ENCODE measurements around the gene PTPRU. TPM values are rescaled to one million over a fixed set of nuclear protein-coding genes. Genes with fewer than 3 reads are reported as not detected.

The PTPRU gene
- total RNA-seq, 1 experiment from 2014 or later: 45.5 TPM

DNA sequence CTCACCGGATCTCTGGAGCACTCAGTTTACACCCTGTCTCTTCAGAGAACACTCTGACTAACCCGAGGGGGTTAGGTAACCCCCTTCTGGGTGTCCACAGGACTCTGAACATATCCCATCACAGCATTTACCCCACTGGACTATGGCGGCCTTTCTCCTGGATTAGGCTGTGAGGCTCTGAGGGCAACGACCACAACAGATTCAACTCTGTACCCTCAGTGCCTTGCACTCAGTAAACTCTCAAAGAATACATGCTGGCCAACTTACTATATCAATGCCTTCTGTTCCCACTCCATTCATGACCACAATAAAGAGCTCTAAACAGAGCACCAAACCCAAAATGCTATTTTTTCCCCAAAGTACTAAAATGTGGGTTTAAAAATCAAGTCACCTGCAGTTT is 11.0 kb upstream of the PTPRU start:
- Histone ChIP-seq H2BK12ac (ENCODE audit: insufficient read length, low read depth, low read length) (no peak overlapping the region), H3T11ph (ENCODE audit: low read length) (no peak overlapping the region), H4K91ac (ENCODE audit: insufficient read length, low read depth, low read length) (no peak overlapping the region), H4K8ac (replicated peaks; ENCODE audit: insufficient read length, low read depth, low read length) (no peak overlapping the region), H3K23me2 (ENCODE audit: insufficient read length, low read depth, low read length, poor library complexity, severe bottlenecking) (no peaks in the 10 kb centered on the region), H3K27ac (ENCODE audit: insufficient read length, low read depth, low read length) (no peak overlapping the region), H3K4ac (ENCODE audit: low read depth, low read length) (no peak overlapping the region), H2BK5ac (ENCODE audit: insufficient read length, low read length) (no peak overlapping the region), H3K4me1 (ENCODE audit: insufficient read depth, low read length) (peaks cover 5% of the 10 kb centered on the region; the same call in 1 of the 2 replicates), H2BK20ac (ENCODE audit: low read depth, low read length, poor library complexity, severe bottlenecking) (no peak overlapping the region), H2BK120ac (ENCODE audit: low read depth, low read length, poor library complexity, severe bottlenecking) (no peak overlapping the region), H3K23ac (ENCODE audit: insufficient read length, low read depth, low read length) (no peak overlapping the region), H4K20me1 (ENCODE audit: control insufficient read depth, insufficient read depth, insufficient read length) (no peaks in the 10 kb centered on the region), H3K79me1 (ENCODE audit: insufficient read depth, low read depth, low read length, poor library complexity, severe bottlenecking) (no peaks in the 10 kb centered on the region), H3K18ac (ENCODE audit: insufficient read length, low read depth, low read length) (no peak overlapping the region), H3K9ac (ENCODE audit: extremely low read depth, insufficient read length, low read length) (no peak overlapping the region), H3K79me2 (ENCODE audit: insufficient read depth, low read length) (no peaks in the 10 kb centered on the region), H2AFZ (ENCODE audit: low read length) (no peak overlapping the region), H4K5ac (ENCODE audit: insufficient read length, low read depth, low read length) (no peak overlapping the region), H3K9me3 (ENCODE audit: control insufficient read depth, low read depth, low read length) (no peaks in the 10 kb centered on the region), H3K14ac (ENCODE audit: insufficient read depth, low read length) (no peak overlapping the region), H3K27me3 (ENCODE audit: insufficient read depth, low read length) (no peaks in the 10 kb centered on the region), H2AK5ac (ENCODE audit: insufficient read length, low read length) (no peak overlapping the region), H3K56ac (ENCODE audit: insufficient read length, low read depth, low read length) (no peak overlapping the region), H2BK15ac (ENCODE audit: low read depth, low read length) (no peak overlapping the region), H3K4me2 (ENCODE audit: insufficient read depth, insufficient read length, low read length) (no peak overlapping the region)
- no peak for DNase-seq
- H3K4me1 Mint-ChIP-seq: peaks cover 37 to 38% of the 10 kb centered on the region in 2 experiments
- peaks cover 0 to 10% (median 4%) of the 10 kb centered on the region in 3 experiments; a peak in 5 of 7 replicates for H3K36me3 Mint-ChIP-seq (ENCODE audit: insufficient read depth in 1 of 3, low read depth in 3 of 3)
- TF ChIP-seq, protein P1, sequence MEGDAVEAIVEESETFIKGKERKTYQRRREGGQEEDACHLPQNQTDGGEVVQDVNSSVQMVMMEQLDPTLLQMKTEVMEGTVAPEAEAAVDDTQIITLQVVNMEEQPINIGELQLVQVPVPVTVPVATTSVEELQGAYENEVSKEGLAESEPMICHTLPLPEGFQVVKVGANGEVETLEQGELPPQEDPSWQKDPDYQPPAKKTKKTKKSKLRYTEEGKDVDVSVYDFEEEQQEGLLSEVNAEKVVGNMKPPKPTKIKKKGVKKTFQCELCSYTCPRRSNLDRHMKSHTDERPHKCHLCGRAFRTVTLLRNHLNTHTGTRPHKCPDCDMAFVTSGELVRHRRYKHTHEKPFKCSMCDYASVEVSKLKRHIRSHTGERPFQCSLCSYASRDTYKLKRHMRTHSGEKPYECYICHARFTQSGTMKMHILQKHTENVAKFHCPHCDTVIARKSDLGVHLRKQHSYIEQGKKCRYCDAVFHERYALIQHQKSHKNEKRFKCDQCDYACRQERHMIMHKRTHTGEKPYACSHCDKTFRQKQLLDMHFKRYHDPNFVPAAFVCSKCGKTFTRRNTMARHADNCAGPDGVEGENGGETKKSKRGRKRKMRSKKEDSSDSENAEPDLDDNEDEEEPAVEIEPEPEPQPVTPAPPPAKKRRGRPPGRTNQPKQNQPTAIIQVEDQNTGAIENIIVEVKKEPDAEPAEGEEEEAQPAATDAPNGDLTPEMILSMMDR (conservative IDR thresholded peaks at IDR 0.05): no peak
- H3K4me3 Mint-ChIP-seq: no peak overlapping the region
- WGBS (ENCODE audit: extremely low coverage, insufficient read length, low lambda C conversion rate): no CpG with 5 or more reads among the region's 4 CpGs
- H3K27ac Mint-ChIP-seq: peak overlapping the region in 1 of 3 experiments; percentile 52; a peak in 2 of 7 replicates
- H3K9me3 Mint-ChIP-seq: no peaks in the 10 kb centered on the region; a peak in 1 of 5 replicates
- no peaks in the 10 kb centered on the region for H3K27me3 Mint-ChIP-seq (ENCODE audit: low read depth)

Data from H9 (cell line).